ENCODE results near the gene COG5. TPM values are rescaled to one million over a fixed set of nuclear protein-coding genes. Genes with fewer than 3 reads are reported as not detected.

COG5 gene
- total RNA-seq, 1 experiment from 2014 or later = 29.1 TPM

DNA sequence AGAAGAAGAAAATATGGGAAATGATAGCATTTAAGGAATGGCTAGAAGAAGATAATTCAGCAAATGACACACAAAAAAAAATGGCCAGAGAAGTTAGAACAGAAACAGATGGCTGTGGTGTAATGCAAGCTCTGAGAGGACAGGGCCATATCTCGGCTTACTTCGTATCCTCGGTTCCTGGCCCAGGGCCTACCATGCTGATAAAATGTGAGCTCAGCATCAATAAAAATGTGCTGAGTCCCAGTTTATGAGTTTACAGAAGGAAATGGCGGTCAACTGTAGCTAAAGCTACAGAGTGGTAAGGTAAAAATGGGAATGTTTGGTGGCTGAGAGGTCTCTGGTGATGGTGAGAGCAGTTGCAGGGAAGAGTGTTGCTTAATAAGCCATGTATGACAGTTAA lies 354.2 kb downstream of the COG5 start:
- intact Hi-C loops (cut with micrococcal nuclease; ENCODE audit: unreplicated experiment) (loop anchor here (10.0 kb wide), 1 partner anchor 665 kb away; no protein-coding TSS in a partner anchor), in situ Hi-C loops (cut with HindIII; ENCODE audit: low pct_unique_long_range_greater_than_20kb, low sequenced_read_pairs) (no loop called here)
- ChIA-PET CTCF (no interaction called here), POLR2A (no interaction called here)
- no peaks in the 10 kb centered on the region for H3K4me1 ChIP-seq (ENCODE audit: control insufficient read depth, insufficient read depth, low read length)
- no peak for ATAC-seq
- BruUV-seq (replicated peaks) = no TSS peak
- TF ChIP-seq TCF7L2 (IDR thresholded peaks at IDR 0.05; ENCODE audit: low read depth, low read length) = no peak
- TF ChIP-seq, protein P1, sequence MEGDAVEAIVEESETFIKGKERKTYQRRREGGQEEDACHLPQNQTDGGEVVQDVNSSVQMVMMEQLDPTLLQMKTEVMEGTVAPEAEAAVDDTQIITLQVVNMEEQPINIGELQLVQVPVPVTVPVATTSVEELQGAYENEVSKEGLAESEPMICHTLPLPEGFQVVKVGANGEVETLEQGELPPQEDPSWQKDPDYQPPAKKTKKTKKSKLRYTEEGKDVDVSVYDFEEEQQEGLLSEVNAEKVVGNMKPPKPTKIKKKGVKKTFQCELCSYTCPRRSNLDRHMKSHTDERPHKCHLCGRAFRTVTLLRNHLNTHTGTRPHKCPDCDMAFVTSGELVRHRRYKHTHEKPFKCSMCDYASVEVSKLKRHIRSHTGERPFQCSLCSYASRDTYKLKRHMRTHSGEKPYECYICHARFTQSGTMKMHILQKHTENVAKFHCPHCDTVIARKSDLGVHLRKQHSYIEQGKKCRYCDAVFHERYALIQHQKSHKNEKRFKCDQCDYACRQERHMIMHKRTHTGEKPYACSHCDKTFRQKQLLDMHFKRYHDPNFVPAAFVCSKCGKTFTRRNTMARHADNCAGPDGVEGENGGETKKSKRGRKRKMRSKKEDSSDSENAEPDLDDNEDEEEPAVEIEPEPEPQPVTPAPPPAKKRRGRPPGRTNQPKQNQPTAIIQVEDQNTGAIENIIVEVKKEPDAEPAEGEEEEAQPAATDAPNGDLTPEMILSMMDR (IDR thresholded peaks at IDR 0.05) = no peak
- TF ChIP-seq, protein P2, sequence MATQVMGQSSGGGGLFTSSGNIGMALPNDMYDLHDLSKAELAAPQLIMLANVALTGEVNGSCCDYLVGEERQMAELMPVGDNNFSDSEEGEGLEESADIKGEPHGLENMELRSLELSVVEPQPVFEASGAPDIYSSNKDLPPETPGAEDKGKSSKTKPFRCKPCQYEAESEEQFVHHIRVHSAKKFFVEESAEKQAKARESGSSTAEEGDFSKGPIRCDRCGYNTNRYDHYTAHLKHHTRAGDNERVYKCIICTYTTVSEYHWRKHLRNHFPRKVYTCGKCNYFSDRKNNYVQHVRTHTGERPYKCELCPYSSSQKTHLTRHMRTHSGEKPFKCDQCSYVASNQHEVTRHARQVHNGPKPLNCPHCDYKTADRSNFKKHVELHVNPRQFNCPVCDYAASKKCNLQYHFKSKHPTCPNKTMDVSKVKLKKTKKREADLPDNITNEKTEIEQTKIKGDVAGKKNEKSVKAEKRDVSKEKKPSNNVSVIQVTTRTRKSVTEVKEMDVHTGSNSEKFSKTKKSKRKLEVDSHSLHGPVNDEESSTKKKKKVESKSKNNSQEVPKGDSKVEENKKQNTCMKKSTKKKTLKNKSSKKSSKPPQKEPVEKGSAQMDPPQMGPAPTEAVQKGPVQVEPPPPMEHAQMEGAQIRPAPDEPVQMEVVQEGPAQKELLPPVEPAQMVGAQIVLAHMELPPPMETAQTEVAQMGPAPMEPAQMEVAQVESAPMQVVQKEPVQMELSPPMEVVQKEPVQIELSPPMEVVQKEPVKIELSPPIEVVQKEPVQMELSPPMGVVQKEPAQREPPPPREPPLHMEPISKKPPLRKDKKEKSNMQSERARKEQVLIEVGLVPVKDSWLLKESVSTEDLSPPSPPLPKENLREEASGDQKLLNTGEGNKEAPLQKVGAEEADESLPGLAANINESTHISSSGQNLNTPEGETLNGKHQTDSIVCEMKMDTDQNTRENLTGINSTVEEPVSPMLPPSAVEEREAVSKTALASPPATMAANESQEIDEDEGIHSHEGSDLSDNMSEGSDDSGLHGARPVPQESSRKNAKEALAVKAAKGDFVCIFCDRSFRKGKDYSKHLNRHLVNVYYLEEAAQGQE (IDR thresholded peaks at IDR 0.05; ENCODE audit: insufficient read depth in 1 of 2, low read depth in 2 of 2, low read length in 1 of 2) = no peak
- TF ChIP-seq POLR2AphosphoS5 (IDR thresholded peaks at IDR 0.05; ENCODE audit: low read depth, low read length) = no peak
- TF ChIP-seq SIN3A (IDR thresholded peaks at IDR 0.05; ENCODE audit: borderline replicate concordance, insufficient read depth, low read depth, low read length) = no peak
- no peak overlapping the region for H3K4me3 ChIP-seq (ENCODE audit: low read depth in 2 of 2, low read length in 2 of 2)
- 0 out of 2 replicates have a peak, but pooled peaks cover 2% of the 10 kb centered on the region for H3K36me3 ChIP-seq (ENCODE audit: control insufficient read depth, insufficient read depth, low read length)
- no peak overlapping the region for H3K27ac ChIP-seq (ENCODE audit: low read length)
- DNase-seq (ENCODE audit: low read depth, low spot score) = no peak
- H3K27me3 ChIP-seq (ENCODE audit: control insufficient read depth, insufficient read depth, low read length) = no peaks in the 10 kb centered on the region
- no peaks in the 10 kb centered on the region for H3K9me3 ChIP-seq (ENCODE audit: control insufficient read depth, insufficient read depth, low read depth, low read length)

DNA sequence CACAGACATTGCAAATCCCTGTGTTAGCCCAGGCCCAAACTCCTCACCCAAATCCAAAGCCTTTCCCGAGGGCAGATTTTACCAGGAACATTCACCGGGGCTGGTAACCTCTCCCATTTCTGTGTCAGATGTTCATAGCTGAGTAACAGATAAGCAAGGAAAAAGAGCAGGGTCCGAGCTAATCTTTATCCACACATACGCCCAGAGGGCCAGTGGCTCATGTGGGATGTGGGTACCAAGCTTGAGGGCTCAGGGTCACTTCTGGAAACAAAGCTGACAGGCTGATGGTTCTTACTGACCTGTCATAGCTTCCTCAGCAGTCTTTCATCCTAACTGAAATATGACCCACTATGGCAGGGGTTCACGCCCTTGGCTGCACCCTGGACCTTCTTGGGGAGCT lies 355.2 kb downstream of the COG5 start:
- H3K27ac ChIP-seq (ENCODE audit: low read length) = no peak overlapping the region
- H3K9me3 ChIP-seq (ENCODE audit: control insufficient read depth, insufficient read depth, low read depth, low read length) = no peaks in the 10 kb centered on the region
- H3K4me1 ChIP-seq (ENCODE audit: control insufficient read depth, insufficient read depth, low read length) = no peaks in the 10 kb centered on the region
- 0 out of 2 replicates have a peak, but pooled peaks cover 2% of the 10 kb centered on the region for H3K36me3 ChIP-seq (ENCODE audit: control insufficient read depth, insufficient read depth, low read length)
- no peaks in the 10 kb centered on the region for H3K27me3 ChIP-seq (ENCODE audit: control insufficient read depth, insufficient read depth, low read length)
- in situ Hi-C loops (cut with HindIII; ENCODE audit: low pct_unique_long_range_greater_than_20kb, low sequenced_read_pairs) (no loop called here), intact Hi-C loops (cut with micrococcal nuclease; ENCODE audit: unreplicated experiment) (loop anchor here (10.0 kb wide), 1 partner anchor 666 kb away; no protein-coding TSS in a partner anchor)
- ATAC-seq (no peak), DNase-seq (ENCODE audit: low read depth, low spot score) (no peak)
- no peak overlapping the region for H3K4me3 ChIP-seq (ENCODE audit: low read depth in 2 of 2, low read length in 2 of 2)
- ChIA-PET CTCF (no interaction called here), POLR2A (interaction anchor here (0.6 kb wide), 1 partner anchor 615 kb away, joined by 3 read pairs; no protein-coding TSS in a partner anchor)
- no TSS peak for BruUV-seq (replicated peaks)
- TF ChIP-seq, protein P2 (IDR thresholded peaks at IDR 0.05; ENCODE audit: insufficient read depth in 1 of 2, low read depth in 2 of 2, low read length in 1 of 2) = no peak
- TF ChIP-seq, protein P1 (IDR thresholded peaks at IDR 0.05) = no peak
- no peak for TF ChIP-seq SIN3A (IDR thresholded peaks at IDR 0.05; ENCODE audit: borderline replicate concordance, insufficient read depth, low read depth, low read length)
- no peak for TF ChIP-seq TCF7L2 (IDR thresholded peaks at IDR 0.05; ENCODE audit: low read depth, low read length)
- no peak for TF ChIP-seq POLR2AphosphoS5 (IDR thresholded peaks at IDR 0.05; ENCODE audit: low read depth, low read length)
